ENCODE data around the gene POLR3K. TPM values are rescaled to one million over a fixed set of nuclear protein-coding genes. Genes with fewer than 3 reads are reported as not detected.
"Not testable (repeated sequence)": the region's sequence is repeated elsewhere in the genome, so short reads cannot be mapped to it uniquely, and the experiment has no call there.

The POLR3K gene
- total RNA-seq, 2 donors from 2014 or later = 8.5 to 23.6 TPM

- Histone ChIP-seq H3K9me3 (no peaks in the 10 kb centered on the region), H3K27ac (no peak overlapping the region), H3K36me3 (no peaks in the 10 kb centered on the region), H3K27me3 (no peaks in the 10 kb centered on the region), H3K4me3 (no peak overlapping the region), H3K4me1 (peaks cover 7% of the 10 kb centered on the region), H3K9ac (ENCODE audit: low read depth in 2 of 2, low read length in 2 of 2) (no peak overlapping the region)
- intact Hi-C loops (cut with DNase I) = no loop called here
- no peak for DNase-seq
- no peak for TF ChIP-seq CTCF (IDR thresholded peaks at IDR 0.05)
Observed at GRCh38 chr16:42691-43090, 10.7 kb downstream of the POLR3K start.

DNA sequence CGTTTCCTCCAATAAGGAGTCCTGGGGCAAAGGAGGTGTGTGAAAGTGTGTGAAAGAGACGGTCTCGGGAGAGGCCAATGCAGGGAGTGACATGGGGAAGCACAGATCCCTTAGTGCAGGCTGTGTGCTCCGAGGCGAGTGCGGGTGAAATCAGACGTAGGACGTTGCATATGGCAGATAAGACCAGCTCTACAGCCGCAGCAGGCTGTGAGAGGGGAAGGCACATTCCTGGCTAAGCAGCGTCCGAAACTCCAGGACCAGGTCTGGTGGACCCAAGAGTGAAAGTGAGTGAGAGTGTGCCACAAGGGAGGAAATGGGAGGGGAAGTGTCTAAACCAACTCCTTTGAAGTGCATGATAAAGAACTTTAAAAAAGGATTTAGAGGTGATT is 11.3 kb downstream of the POLR3K start:
- TF ChIP-seq CTCF (IDR thresholded peaks at IDR 0.05) = no peak
- DNase-seq = no peak
- intact Hi-C loops (cut with DNase I) = no loop called here

DNA sequence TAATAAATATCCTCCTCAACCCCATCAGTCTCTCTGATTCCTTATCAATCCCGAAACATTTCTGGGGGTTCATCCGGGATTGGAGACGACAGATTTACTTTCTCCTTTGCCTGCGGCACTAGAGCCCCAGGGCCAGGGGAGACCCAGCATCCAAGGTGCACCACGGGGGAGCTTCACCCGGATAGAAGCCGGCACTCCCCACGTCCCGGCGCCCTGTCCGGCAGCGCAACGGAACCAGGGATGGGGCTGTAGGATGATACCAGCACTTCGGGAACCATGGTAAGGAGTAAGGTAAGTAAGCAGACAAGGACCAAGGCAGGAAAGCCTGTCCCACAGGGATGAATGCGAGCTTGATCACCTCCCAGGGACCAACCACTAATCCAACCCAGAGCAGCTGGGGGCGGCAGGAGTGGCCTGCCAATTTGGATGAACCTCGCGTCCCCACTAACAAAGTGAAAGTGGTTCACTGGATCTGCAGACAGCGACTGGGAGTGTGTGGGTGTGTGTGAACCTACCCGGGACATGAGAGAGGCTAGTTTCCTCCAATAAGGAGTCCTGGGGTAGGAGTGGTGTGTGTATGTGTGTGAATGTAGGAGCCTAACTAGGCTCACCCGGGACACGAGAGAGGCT is 11.9 kb downstream of the POLR3K start:
- no peak for TF ChIP-seq CTCF (IDR thresholded peaks at IDR 0.05)

More for the DNA sequence above, 11.3 kb downstream of the POLR3K start:
- no peak overlapping the region for H3K4me3 ChIP-seq
- no peaks in the 10 kb centered on the region for H3K36me3 ChIP-seq
- H3K27ac ChIP-seq = no peak overlapping the region
- no peak overlapping the region for H3K9ac ChIP-seq (ENCODE audit: low read depth in 2 of 2, low read length in 2 of 2)
- peaks cover 7% of the 10 kb centered on the region for H3K4me1 ChIP-seq
- no peaks in the 10 kb centered on the region for H3K9me3 ChIP-seq
- H3K27me3 ChIP-seq = no peaks in the 10 kb centered on the region

GRCh38 chr16:38941-39892 is 14.2 kb downstream of the POLR3K start:
- H3K9me3 ChIP-seq = no peaks in the 10 kb centered on the region
- H3K4me3 ChIP-seq = no peak overlapping the region
- peak; percentile 81 for DNase-seq
- TF ChIP-seq CTCF (IDR thresholded peaks at IDR 0.05) = no peak
- peak overlapping the region in 1 of 2 donors; percentile 54 for H3K9ac ChIP-seq (ENCODE audit: low read depth in 2 of 2, low read length in 2 of 2)
- no peaks in the 10 kb centered on the region for H3K27me3 ChIP-seq
- no peaks in the 10 kb centered on the region for H3K36me3 ChIP-seq
- intact Hi-C loops (cut with DNase I) = no loop called here
- peaks cover 7% of the 10 kb centered on the region for H3K4me1 ChIP-seq
- H3K27ac ChIP-seq = peak overlapping the region; percentile 53

More for the DNA sequence above, 11.9 kb downstream of the POLR3K start:
- H3K9ac ChIP-seq (ENCODE audit: low read depth in 2 of 2, low read length in 2 of 2) = no peak overlapping the region
- no peak overlapping the region for H3K27ac ChIP-seq
- intact Hi-C loops (cut with DNase I) = no loop called here
- no peak for DNase-seq
- H3K9me3 ChIP-seq = no peaks in the 10 kb centered on the region
- H3K4me3 ChIP-seq = no peak overlapping the region
- H3K4me1 ChIP-seq = peaks cover 7% of the 10 kb centered on the region
- H3K27me3 ChIP-seq = no peaks in the 10 kb centered on the region
- H3K36me3 ChIP-seq = no peaks in the 10 kb centered on the region

DNA sequence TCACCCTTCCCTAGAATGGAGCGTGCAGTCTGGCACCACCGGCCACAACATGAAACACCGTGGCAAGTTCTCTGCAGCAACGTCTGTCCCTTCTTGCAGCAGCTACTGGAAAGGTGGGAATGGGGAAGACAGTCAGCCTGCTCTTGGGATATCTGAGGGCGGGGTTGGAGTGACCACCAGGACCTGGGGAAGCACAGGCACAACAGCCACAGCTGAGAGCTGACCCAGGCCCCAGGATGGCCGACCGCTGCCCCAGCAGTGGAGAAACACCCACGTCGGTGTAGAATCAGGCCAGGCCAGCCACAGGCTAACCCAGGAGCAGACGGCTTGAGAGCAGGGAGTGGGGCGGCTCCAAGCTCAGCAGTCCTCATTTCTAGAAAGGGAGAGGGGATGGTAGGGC is 15.2 kb downstream of the POLR3K start:
- H3K27me3 ChIP-seq; H3K36me3 ChIP-seq; H3K27ac ChIP-seq; H3K4me1 ChIP-seq; intact Hi-C loops (cut with DNase I); H3K9me3 ChIP-seq; H3K4me3 ChIP-seq; DNase-seq; H3K9ac ChIP-seq (ENCODE audit: low read depth in 2 of 2, low read length in 2 of 2): not testable (repeated sequence)

- no peaks in the 10 kb centered on the region for H3K36me3 ChIP-seq
- no peaks in the 10 kb centered on the region for H3K27me3 ChIP-seq
- no peak overlapping the region for H3K4me3 ChIP-seq
- no peak overlapping the region for H3K27ac ChIP-seq
- intact Hi-C loops (cut with DNase I) = no loop called here
- no peak for DNase-seq
- no peaks in the 10 kb centered on the region for H3K9me3 ChIP-seq
- no peak overlapping the region for H3K9ac ChIP-seq (ENCODE audit: low read depth in 2 of 2, low read length in 2 of 2)
- TF ChIP-seq CTCF (IDR thresholded peaks at IDR 0.05) = no peak
- peaks cover 7% of the 10 kb centered on the region for H3K4me1 ChIP-seq
Observed at GRCh38 chr16:37511-37910, 15.9 kb downstream of the POLR3K start.
